ENCODE data around the gene ACP5.
A peak's percentile ranks its signal among the peaks of the same experiment; 100 is the strongest.

ACP5 gene

DNA sequence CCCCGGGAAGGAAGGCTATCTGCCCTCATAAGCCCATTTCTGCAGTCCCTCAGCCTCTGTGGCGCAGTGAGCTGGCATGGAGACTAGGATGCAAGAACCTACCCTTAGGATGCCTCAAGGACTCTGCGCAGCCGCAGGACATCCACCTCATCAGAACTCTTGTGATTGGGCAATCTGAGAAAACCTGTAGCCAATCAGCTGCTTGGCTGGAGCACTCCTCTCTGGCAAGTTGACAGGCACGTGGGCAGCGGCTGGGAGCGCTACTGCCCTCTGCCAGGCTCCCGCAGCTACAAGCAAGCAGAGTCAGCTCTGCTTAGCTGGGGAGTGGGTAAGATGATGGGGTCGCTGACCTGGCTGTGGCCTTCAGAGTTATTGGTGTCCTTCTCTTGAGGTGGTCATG, 47.0 kb downstream of the ACP5 start:
- H3K9me3 ChIP-seq (ENCODE audit: severe bottlenecking): no peaks in the 10 kb centered on the region
- no peaks in the 10 kb centered on the region for H3K36me3 ChIP-seq (ENCODE audit: low read depth)
- H3K4me1 ChIP-seq (ENCODE audit: insufficient read depth, poor library complexity, severe bottlenecking): peaks cover 14% of the 10 kb centered on the region
- ATAC-seq (ENCODE audit: low read depth): no peak
- H3K27ac ChIP-seq (ENCODE audit: poor library complexity, severe bottlenecking): no peak overlapping the region
- DNase-seq (ENCODE audit: low spot score): no peak
- H3K4me3 ChIP-seq (ENCODE audit: severe bottlenecking): no peak overlapping the region
- H3K27me3 ChIP-seq (ENCODE audit: insufficient read depth, poor library complexity, severe bottlenecking): no peaks in the 10 kb centered on the region
- TF ChIP-seq CTCF (IDR thresholded peaks at IDR 0.05; ENCODE audit: poor library complexity, severe bottlenecking): peak; percentile 29

- peaks cover 11% of the 10 kb centered on the region; the same call in 1 of the 2 replicates for H3K36me3 ChIP-seq (ENCODE audit: low read depth)
- ATAC-seq (ENCODE audit: low read depth) (peak; percentile 93), DNase-seq (ENCODE audit: low spot score) (peak; percentile 96)
- TF ChIP-seq CTCF (IDR thresholded peaks at IDR 0.05; ENCODE audit: poor library complexity, severe bottlenecking): no peak
- H3K27ac ChIP-seq (ENCODE audit: poor library complexity, severe bottlenecking): peak within 1 kb of the TSS; percentile 75
- H3K27me3 ChIP-seq (ENCODE audit: insufficient read depth, poor library complexity, severe bottlenecking): no peaks in the 10 kb centered on the region
- H3K9me3 ChIP-seq (ENCODE audit: severe bottlenecking): no peaks in the 10 kb centered on the region
- peak within 1 kb of the TSS; percentile 81 for H3K4me3 ChIP-seq (ENCODE audit: severe bottlenecking)
- peaks cover 14% of the 10 kb centered on the region for H3K4me1 ChIP-seq (ENCODE audit: insufficient read depth, poor library complexity, severe bottlenecking)
Observed at GRCh38 chr19:11528551-11529341, 48.7 kb downstream of the ACP5 start, which contains the start of gene ECSIT. TSS of gene ECSIT (minus strand) at chr19:11529134. CDS start at chr19:11519170, 9,964 bp downstream.

Data from RWPE2 (cell line).